GM18508 (cell line): Measurements from ENCODE around the gene TLR9.
"Not testable (repeated sequence)": the region's sequence is repeated elsewhere in the genome, so short reads cannot be mapped to it uniquely, and the experiment has no call there.

Source experiments
- ATAC-seq: cut with Tn5 transposase; IDR thresholded peaks from one replicate; pipeline ENCODE4 v1.9.1; 2021; ENCODE audit warnings: moderate number of reproducible peaks; ENCODE audit not compliant: insufficient read depth, unreplicated experiment

The TLR9 gene

GRCh38 chr3:52181543-52181942, 43.9 kb downstream of the TLR9 start:
- ATAC-seq, result no peak

- ATAC-seq, result no peak
Measured at GRCh38 chr3:52178537-52178936, 46.9 kb downstream of the TLR9 start.

GRCh38 chr3:52178126-52178525, 47.3 kb downstream of the TLR9 start:
- ATAC-seq, result not testable (repeated sequence)

GRCh38 chr3:52177701-52178042, 47.8 kb downstream of the TLR9 start:
- ATAC-seq, result no peak

GRCh38 chr3:52176951-52177700, 48.3 kb downstream of the TLR9 start:
- no peak for ATAC-seq

- no peak for ATAC-seq
Measured at GRCh38 chr3:52176180-52176752, 49.2 kb downstream of the TLR9 start.

GRCh38 chr3:52175416-52176179, 49.8 kb downstream of the TLR9 start:
- no peak for ATAC-seq

GRCh38 chr3:52174896-52175295, 50.5 kb downstream of the TLR9 start:
- ATAC-seq, result no peak

GRCh38 chr3:52173101-52173500, 52.3 kb downstream of the TLR9 start:
- ATAC-seq, result no peak

- ATAC-seq, result no peak
Measured at GRCh38 chr3:52172262-52172757, 53.1 kb downstream of the TLR9 start.

GRCh38 chr3:52171514-52172261, 53.8 kb downstream of the TLR9 start:
- ATAC-seq, result no peak
